ENCODE data around the gene RGS3. TPM values are rescaled to one million over a fixed set of nuclear protein-coding genes. Genes with fewer than 3 reads are reported as not detected.

RGS3 gene
- total RNA-seq, 1 donor from 2014 or later = 187 TPM

DNA sequence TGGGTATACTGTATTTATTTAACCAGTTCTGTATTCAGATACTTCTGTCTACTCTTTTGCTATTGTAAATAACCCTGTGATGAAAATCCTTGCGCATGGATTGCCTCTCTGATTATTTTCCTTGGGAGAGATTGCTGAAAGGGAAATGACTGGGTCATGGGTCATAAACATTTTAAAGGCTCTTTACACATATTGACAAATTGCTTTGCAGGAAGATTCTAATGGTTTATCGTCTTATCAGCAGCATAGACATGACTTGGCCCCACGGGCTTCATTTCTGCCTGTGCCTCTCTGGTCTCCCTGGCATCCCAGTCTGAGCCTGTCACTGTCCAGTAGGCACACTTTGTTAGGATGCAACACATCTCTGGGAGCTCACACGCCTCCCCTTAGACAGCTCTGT is 52.3 kb downstream of the RGS3 start:
- DNase-seq = no peak
- H3K27me3 ChIP-seq (ENCODE audit: low read depth) = no peaks in the 10 kb centered on the region
- H3K4me3 ChIP-seq = no peak overlapping the region
- H3K27ac ChIP-seq (replicated peaks) = no peak overlapping the region
- H3K9me3 ChIP-seq (replicated peaks) = no peaks in the 10 kb centered on the region
- H3K4me1 ChIP-seq = peaks cover 41% of the 10 kb centered on the region
- TF ChIP-seq, protein P1, sequence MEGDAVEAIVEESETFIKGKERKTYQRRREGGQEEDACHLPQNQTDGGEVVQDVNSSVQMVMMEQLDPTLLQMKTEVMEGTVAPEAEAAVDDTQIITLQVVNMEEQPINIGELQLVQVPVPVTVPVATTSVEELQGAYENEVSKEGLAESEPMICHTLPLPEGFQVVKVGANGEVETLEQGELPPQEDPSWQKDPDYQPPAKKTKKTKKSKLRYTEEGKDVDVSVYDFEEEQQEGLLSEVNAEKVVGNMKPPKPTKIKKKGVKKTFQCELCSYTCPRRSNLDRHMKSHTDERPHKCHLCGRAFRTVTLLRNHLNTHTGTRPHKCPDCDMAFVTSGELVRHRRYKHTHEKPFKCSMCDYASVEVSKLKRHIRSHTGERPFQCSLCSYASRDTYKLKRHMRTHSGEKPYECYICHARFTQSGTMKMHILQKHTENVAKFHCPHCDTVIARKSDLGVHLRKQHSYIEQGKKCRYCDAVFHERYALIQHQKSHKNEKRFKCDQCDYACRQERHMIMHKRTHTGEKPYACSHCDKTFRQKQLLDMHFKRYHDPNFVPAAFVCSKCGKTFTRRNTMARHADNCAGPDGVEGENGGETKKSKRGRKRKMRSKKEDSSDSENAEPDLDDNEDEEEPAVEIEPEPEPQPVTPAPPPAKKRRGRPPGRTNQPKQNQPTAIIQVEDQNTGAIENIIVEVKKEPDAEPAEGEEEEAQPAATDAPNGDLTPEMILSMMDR (IDR thresholded peaks at IDR 0.05; ENCODE audit: borderline replicate concordance) = no peak
- intact Hi-C loops (cut with micrococcal nuclease) = no loop called here
- peaks cover 63% of the 10 kb centered on the region for H3K36me3 ChIP-seq

DNA sequence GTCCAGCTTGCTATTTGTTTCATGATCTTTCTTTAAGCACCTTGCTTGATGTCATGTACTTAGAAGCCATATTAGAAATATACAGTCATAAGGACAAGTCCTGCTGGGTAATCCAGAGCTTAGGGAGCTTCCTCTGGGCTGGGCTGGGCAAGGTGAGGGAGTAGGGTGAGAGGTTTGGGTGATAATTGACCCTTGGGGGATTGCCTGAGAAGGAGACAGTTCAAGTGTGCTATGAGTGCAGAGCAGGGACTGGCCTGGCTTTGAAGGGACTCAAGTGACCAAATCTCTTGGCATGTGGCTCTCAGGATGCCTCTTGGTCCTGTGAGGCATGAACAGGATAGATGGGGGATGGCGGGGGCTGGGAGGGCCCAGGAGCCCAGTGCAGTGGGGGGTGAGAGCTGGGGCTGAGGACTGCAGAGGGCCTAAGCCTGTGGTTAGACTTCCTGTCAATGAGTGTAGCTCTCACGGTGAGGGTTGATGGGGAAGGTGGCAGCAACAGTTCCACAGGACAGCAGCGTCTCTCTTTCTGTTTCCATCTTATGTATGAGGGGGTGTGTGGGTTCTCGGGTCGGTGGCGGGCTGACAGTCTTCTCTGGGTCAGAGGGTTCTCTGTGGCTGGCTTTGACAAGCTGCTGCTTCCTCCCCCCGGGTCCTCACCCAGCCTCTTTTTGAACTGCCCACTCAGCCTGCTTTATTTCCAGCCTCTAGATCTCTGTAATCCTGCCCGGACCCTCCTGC is 53.5 kb downstream of the RGS3 start:
- no peaks in the 10 kb centered on the region for H3K27me3 ChIP-seq (ENCODE audit: low read depth)
- no peak for DNase-seq
- peaks cover 63% of the 10 kb centered on the region for H3K36me3 ChIP-seq
- intact Hi-C loops (cut with micrococcal nuclease) = no loop called here
- TF ChIP-seq, protein P1 (IDR thresholded peaks at IDR 0.05; ENCODE audit: borderline replicate concordance) = no peak
- peak overlapping the region; percentile 46 for H3K27ac ChIP-seq (replicated peaks)
- no peaks in the 10 kb centered on the region for H3K9me3 ChIP-seq (replicated peaks)
- H3K4me1 ChIP-seq = peaks cover 41% of the 10 kb centered on the region
- H3K4me3 ChIP-seq = no peak overlapping the region

GRCh38 chr9:113519426-113520108 is 56.0 kb downstream of the RGS3 start:
- Histone ChIP-seq H3K36me3 (peaks cover 51% of the 10 kb centered on the region), H3K27ac (replicated peaks) (peak overlapping the region; percentile 84), H3K27me3 (ENCODE audit: low read depth) (no peaks in the 10 kb centered on the region), H3K9me3 (replicated peaks) (no peaks in the 10 kb centered on the region), H3K4me1 (peaks cover 67% of the 10 kb centered on the region), H3K4me3 (no peak overlapping the region)
- DNase-seq = no peak
- intact Hi-C loops (cut with micrococcal nuclease) = loop anchor here (10.0 kb wide), 1 partner anchor 55 kb away; no protein-coding TSS in a partner anchor
- TF ChIP-seq, protein P1 (IDR thresholded peaks at IDR 0.05; ENCODE audit: borderline replicate concordance) = no peak

DNA sequence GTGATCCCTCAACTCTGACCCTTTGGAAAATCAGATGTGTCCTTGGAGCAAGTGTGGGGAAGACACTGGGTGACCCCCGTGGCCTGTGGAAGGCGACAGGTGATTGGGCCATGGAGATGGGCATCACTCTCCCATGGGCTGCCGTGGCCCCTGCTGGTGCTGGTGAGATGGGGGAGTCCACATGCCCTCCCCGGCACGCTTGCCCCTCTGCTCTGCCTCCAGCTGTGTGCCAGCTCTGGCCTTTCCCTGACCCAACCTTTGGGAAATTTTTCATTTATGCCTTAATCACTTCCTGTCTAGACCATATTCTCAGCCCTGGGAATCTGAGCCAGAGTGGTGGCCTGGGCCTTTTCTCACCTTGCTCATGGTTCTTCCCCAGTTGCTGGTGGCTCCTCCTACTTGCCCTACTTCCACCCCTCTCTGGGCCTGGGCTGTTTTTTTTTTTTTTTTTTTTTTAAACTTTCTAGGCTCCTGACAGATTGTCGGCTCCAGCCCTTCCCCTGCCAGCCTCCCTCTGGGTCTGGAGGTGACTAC is 56.6 kb downstream of the RGS3 start:
- intact Hi-C loops (cut with micrococcal nuclease) = loop anchor here (10.0 kb wide), 1 partner anchor 55 kb away; no protein-coding TSS in a partner anchor

GRCh38 chr9:113521693-113522255 is 58.2 kb downstream of the RGS3 start:
- Histone ChIP-seq H3K9me3 (replicated peaks) (no peaks in the 10 kb centered on the region), H3K27me3 (ENCODE audit: low read depth) (no peaks in the 10 kb centered on the region), H3K27ac (replicated peaks) (peak overlapping the region; percentile 84), H3K4me3 (peak overlapping the region; percentile 33), H3K36me3 (peaks cover 29% of the 10 kb centered on the region), H3K4me1 (peaks cover 84% of the 10 kb centered on the region)
- intact Hi-C loops (cut with micrococcal nuclease) = loop anchor here (10.0 kb wide), 1 partner anchor 53 kb away; no protein-coding TSS in a partner anchor
- TF ChIP-seq, protein P1 (IDR thresholded peaks at IDR 0.05; ENCODE audit: borderline replicate concordance) = no peak
- no peak for DNase-seq

More for the DNA sequence above, 56.6 kb downstream of the RGS3 start:
- DNase-seq = no peak
- no peaks in the 10 kb centered on the region for H3K27me3 ChIP-seq (ENCODE audit: low read depth)
- H3K27ac ChIP-seq (replicated peaks) = peak overlapping the region; percentile 84
- no peaks in the 10 kb centered on the region for H3K9me3 ChIP-seq (replicated peaks)
- H3K36me3 ChIP-seq = peaks cover 45% of the 10 kb centered on the region
- TF ChIP-seq, protein P1 (IDR thresholded peaks at IDR 0.05; ENCODE audit: borderline replicate concordance) = no peak
- no peak overlapping the region for H3K4me3 ChIP-seq
- peaks cover 73% of the 10 kb centered on the region for H3K4me1 ChIP-seq

All from left ventricle myocardium inferior (tissue), 1 donor.